BLaER1 (cell line): ENCODE results near the gene PCDH12.

ENCODE experiments used
- H3K27ac ChIP-seq: shearing (Covaris generic); formaldehyde crosslinking; 2 replicates; pipeline ENCODE4 v1.8.1; 2022
- H3K27me3 ChIP-seq: shearing (Covaris generic); formaldehyde crosslinking; 2 replicates; pipeline ENCODE4 v1.8.1; 2022
- H3K36me3 ChIP-seq: shearing (Covaris generic); formaldehyde crosslinking; 2 replicates; pipeline ENCODE4 v1.8.1; 2022
- H3K4me1 ChIP-seq: shearing (Covaris generic); formaldehyde crosslinking; 2 replicates; pipeline ENCODE4 v1.8.1; 2022
- H3K4me2 ChIP-seq: shearing (Covaris generic); formaldehyde crosslinking; 2 replicates; pipeline ENCODE4 v1.8.1; 2022
- H3K4me3 ChIP-seq: shearing (Covaris generic); formaldehyde crosslinking; 2 replicates; pipeline ENCODE4 v1.8.1; 2022
- H3K9ac ChIP-seq: shearing (Covaris generic); formaldehyde crosslinking; 2 replicates; pipeline ENCODE4 v1.8.1; 2022
- H3K9me3 ChIP-seq: shearing (Covaris generic); formaldehyde crosslinking; 2 replicates; pipeline ENCODE4 v1.8.1; 2022
- H4K20me1 ChIP-seq: shearing (Covaris generic); formaldehyde crosslinking; 2 replicates; pipeline ENCODE4 v1.8.1; 2022
- Cebpa-rat ChIP-seq: shearing (Covaris generic); IDR thresholded peaks from 2 replicates; pipeline ENCODE4 v1.8.1; 2022

The PCDH12 gene

GRCh38 chr5:141913560-141914198, 44.3 kb downstream of the PCDH12 start:
- Histone ChIP-seq H3K27ac (no peak overlapping the region), H4K20me1 (no peaks in the 10 kb centered on the region), H3K9me3 (no peaks in the 10 kb centered on the region), H3K4me3 (peak overlapping the region; percentile 47), H3K9ac (0 out of 2 replicates have a peak overlapping the region, but pooled peaks have one; percentile 48), H3K4me1 (peaks cover 12% of the 10 kb centered on the region), H3K4me2 (peak overlapping the region; percentile 71), H3K36me3 (no peaks in the 10 kb centered on the region), H3K27me3 (peaks cover 33% of the 10 kb centered on the region)
- TF ChIP-seq Cebpa-rat, result no peak

- Histone ChIP-seq H3K36me3 (no peaks in the 10 kb centered on the region), H3K9ac (no peak overlapping the region), H3K4me2 (no peak overlapping the region), H4K20me1 (no peaks in the 10 kb centered on the region), H3K4me3 (no peak overlapping the region), H3K27ac (no peak overlapping the region), H3K27me3 (peaks cover 28% of the 10 kb centered on the region), H3K9me3 (peaks cover 9% of the 10 kb centered on the region; the same call in 1 of the 2 replicates), H3K4me1 (peaks cover 12% of the 10 kb centered on the region)
- TF ChIP-seq Cebpa-rat, result no peak
Measured at GRCh38 chr5:141910271-141910673, 47.7 kb downstream of the PCDH12 start.

GRCh38 chr5:141909212-141909611, 48.8 kb downstream of the PCDH12 start:
- H3K27me3 ChIP-seq, result peaks cover 17% of the 10 kb centered on the region
- H3K9ac ChIP-seq, result no peak overlapping the region
- H3K9me3 ChIP-seq, result peaks cover 9% of the 10 kb centered on the region; the same call in 1 of the 2 replicates
- peaks cover 9% of the 10 kb centered on the region for H3K4me1 ChIP-seq
- H4K20me1 ChIP-seq, result no peaks in the 10 kb centered on the region
- H3K36me3 ChIP-seq, result no peaks in the 10 kb centered on the region
- H3K4me2 ChIP-seq, result no peak overlapping the region
- TF ChIP-seq Cebpa-rat, result no peak
- no peak overlapping the region for H3K4me3 ChIP-seq
- no peak overlapping the region for H3K27ac ChIP-seq

DNA sequence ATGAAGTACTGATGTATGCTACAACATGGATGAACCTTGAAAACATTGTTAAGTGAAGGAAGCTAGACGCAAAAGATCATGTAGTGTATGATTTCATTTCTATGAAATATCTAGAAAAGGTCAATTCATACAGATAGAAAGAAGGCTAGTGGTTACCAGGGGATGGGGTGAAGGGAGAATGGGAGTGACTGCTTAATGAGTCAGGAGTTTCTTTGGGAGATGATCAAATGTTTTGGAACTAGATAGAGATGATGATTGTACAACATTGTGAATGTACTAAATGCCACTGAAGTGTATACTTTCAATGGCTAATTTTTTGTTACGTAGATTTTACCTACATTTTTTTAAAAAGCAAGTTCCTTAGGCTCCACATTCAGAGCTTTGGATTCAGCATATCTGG, 49.2 kb downstream of the PCDH12 start:
- H3K9ac ChIP-seq, result no peak overlapping the region
- H3K4me2 ChIP-seq, result no peak overlapping the region
- peaks cover 5% of the 10 kb centered on the region for H3K4me1 ChIP-seq
- peaks cover 13% of the 10 kb centered on the region for H3K27me3 ChIP-seq
- H3K36me3 ChIP-seq, result no peaks in the 10 kb centered on the region
- no peak overlapping the region for H3K27ac ChIP-seq
- peaks cover 9% of the 10 kb centered on the region; the same call in 1 of the 2 replicates for H3K9me3 ChIP-seq
- no peaks in the 10 kb centered on the region for H4K20me1 ChIP-seq
- H3K4me3 ChIP-seq, result no peak overlapping the region
- TF ChIP-seq Cebpa-rat, result no peak

DNA sequence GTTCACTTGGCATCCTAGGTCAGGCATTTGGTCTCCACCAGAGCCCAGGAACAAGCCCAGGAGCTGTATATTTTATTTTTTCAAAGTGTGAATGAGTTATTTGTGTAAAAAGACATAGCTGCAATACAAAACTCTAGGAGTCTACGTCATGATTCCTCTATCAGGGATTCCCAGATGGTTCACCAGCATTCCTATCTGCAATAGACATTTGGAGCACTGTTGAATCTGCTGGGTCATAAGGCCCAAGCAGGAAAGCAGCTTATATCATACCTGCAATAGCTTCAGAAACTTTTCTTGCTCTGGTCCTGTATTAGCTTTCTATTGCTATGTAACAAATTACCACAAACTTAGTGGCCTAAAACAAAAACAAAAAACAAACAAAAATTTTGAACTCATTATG, 51.0 kb downstream of the PCDH12 start:
- Histone ChIP-seq H3K4me3 (no peak overlapping the region), H3K27me3 (no peaks in the 10 kb centered on the region), H4K20me1 (no peaks in the 10 kb centered on the region), H3K4me2 (no peak overlapping the region), H3K9ac (no peak overlapping the region), H3K27ac (no peak overlapping the region), H3K36me3 (no peaks in the 10 kb centered on the region), H3K9me3 (peaks cover 9% of the 10 kb centered on the region; the same call in 1 of the 2 replicates), H3K4me1 (no peaks in the 10 kb centered on the region)
- TF ChIP-seq Cebpa-rat, result no peak

- no peak for TF ChIP-seq Cebpa-rat
- Histone ChIP-seq H3K9me3 (peaks cover 9% of the 10 kb centered on the region; the same call in 1 of the 2 replicates), H4K20me1 (no peaks in the 10 kb centered on the region), H3K27me3 (no peaks in the 10 kb centered on the region), H3K36me3 (no peaks in the 10 kb centered on the region), H3K27ac (no peak overlapping the region), H3K9ac (no peak overlapping the region), H3K4me1 (no peaks in the 10 kb centered on the region), H3K4me3 (no peak overlapping the region), H3K4me2 (no peak overlapping the region)
Measured at GRCh38 chr5:141906517-141906916, 51.5 kb downstream of the PCDH12 start.

DNA sequence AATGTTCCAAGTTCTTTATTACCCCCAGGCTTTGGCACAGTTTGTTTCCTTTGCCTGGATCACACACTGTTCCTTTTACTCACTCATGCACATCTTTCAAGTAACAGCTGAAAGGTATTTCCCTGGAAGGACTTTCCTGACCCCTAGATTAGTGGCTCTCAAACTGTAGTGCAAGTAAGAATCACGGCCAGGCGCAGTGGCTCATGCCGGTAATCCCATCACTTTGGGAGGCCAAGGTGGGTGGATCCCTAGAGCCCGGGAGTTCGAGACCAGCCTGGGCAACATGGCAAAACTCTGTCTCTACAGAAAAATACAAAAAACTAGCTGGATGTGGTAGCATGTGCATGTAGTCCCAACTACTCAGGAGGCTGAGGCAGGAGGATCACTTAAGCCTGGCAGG, 53.5 kb downstream of the PCDH12 start:
- Histone ChIP-seq H3K9me3 (peaks cover 9% of the 10 kb centered on the region; the same call in 1 of the 2 replicates), H3K4me3 (no peak overlapping the region), H3K27me3 (no peaks in the 10 kb centered on the region), H3K27ac (no peak overlapping the region), H3K9ac (no peak overlapping the region), H3K4me1 (no peaks in the 10 kb centered on the region), H3K36me3 (no peaks in the 10 kb centered on the region), H4K20me1 (no peaks in the 10 kb centered on the region), H3K4me2 (no peak overlapping the region)
- no peak for TF ChIP-seq Cebpa-rat

DNA sequence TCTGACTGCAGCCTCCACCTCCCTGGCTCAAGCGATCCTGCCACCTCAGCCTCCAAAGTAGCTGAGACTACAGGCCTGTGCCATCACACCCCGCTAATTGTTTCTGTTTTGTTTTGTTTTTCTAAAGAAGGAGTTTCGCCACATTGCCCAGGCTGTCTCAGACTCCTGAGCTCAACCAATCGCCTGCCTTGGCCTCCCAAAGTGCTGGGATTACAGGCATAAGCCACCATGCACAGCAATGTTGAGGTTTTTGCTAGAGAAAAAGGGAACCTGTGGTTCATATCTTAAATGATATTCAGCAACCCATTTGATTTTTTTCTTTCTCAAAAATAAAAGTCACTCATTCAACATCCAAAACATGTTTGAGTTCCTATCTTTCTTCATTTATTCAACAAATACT, 54.7 kb downstream of the PCDH12 start:
- no peaks in the 10 kb centered on the region for H3K27me3 ChIP-seq
- H3K9me3 ChIP-seq, result peaks cover 9% of the 10 kb centered on the region; the same call in 1 of the 2 replicates
- no peak overlapping the region for H3K4me3 ChIP-seq
- H4K20me1 ChIP-seq, result no peaks in the 10 kb centered on the region
- no peaks in the 10 kb centered on the region for H3K4me1 ChIP-seq
- no peak overlapping the region for H3K9ac ChIP-seq
- TF ChIP-seq Cebpa-rat, result no peak
- H3K36me3 ChIP-seq, result no peaks in the 10 kb centered on the region
- H3K27ac ChIP-seq, result no peak overlapping the region
- no peak overlapping the region for H3K4me2 ChIP-seq

DNA sequence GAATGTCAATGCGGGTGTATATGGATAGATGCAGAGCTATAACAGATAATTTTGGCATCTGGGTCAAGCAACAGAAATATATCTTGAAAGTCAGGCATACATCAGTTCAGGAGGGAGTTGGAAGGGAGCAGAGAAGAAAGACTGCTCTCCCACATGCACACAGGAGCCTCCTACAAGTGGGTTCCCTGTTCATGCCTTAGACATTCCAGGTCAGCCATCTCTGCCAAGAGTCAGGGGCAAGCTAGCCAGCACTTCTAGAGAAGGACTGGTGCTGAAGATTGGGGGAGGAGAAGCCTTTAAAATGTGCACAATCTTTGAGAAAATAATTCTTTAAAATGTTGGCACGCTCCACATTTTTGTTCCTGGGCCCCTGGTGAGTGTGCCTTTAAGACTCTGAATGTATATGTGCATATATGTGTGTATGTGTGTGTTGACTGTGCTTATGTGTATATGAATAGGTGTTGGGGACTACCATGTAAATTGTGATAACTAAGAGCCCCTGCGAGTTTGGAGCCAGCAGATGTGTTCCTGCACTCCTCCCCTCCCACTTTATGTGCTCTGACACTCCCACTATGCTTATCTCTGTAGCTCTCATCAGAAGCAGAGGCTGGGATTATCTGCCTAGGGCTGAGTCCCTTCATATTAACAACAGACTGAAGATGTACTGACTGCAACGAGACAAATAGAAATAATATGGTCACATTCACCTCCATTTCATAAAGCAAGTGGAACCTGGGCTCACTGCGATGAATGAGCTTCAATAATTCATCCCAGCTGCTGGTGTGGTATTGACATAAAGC, 55.8 kb downstream of the PCDH12 start:
- H3K27me3 ChIP-seq, result no peaks in the 10 kb centered on the region
- no peak overlapping the region for H3K4me2 ChIP-seq
- TF ChIP-seq Cebpa-rat, result no peak
- H3K9me3 ChIP-seq, result peaks cover 9% of the 10 kb centered on the region; the same call in 1 of the 2 replicates
- H3K4me1 ChIP-seq, result no peaks in the 10 kb centered on the region
- H3K9ac ChIP-seq, result no peak overlapping the region
- H3K36me3 ChIP-seq, result no peaks in the 10 kb centered on the region
- H3K4me3 ChIP-seq, result no peak overlapping the region
- no peak overlapping the region for H3K27ac ChIP-seq
- H4K20me1 ChIP-seq, result no peaks in the 10 kb centered on the region

DNA sequence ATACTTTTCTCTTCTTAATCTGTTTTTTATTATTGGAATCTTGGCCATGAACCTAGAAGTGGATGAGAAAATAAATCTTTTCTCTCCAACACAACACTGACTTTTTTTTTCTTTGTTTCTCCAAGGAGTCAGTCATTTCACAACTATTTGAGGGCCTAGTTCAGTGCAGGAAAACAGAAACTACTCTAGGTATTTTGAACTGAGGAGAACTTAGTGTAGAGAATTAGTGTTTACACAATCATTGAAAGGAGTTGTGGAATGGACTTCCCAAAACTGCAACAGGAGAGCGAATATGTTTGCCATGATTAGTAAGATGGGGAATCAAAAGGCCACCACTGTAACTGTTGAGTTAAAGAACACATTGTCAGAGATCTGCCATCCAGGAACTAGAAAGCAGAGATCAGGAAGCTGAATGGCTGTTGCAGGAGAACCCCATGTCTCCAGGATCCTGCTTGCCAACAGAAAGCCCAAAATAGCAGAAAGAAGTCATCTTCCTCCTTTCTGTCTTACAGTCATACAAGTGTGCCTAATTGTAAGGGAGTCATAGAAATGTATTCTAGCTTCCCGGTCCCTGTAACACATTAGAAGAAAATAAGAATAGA, 59.5 kb downstream of the PCDH12 start:
- Histone ChIP-seq H3K4me2 (no peak overlapping the region), H3K4me3 (no peak overlapping the region), H3K9me3 (no peaks in the 10 kb centered on the region), H4K20me1 (no peaks in the 10 kb centered on the region), H3K27ac (no peak overlapping the region), H3K4me1 (no peaks in the 10 kb centered on the region), H3K27me3 (no peaks in the 10 kb centered on the region), H3K9ac (no peak overlapping the region), H3K36me3 (no peaks in the 10 kb centered on the region)
- TF ChIP-seq Cebpa-rat, result no peak
